ENCODE data around the gene LRCH1.

- TF ChIP-seq CTCF (conservative IDR thresholded peaks at IDR 0.05; ENCODE audit: low read depth, low read length), result no peak
- TF ChIP-seq POLR2A (IDR thresholded peaks at IDR 0.05; ENCODE audit: low read depth, low read length), result no peak
- TF ChIP-seq SMC3 (IDR thresholded peaks at IDR 0.05; ENCODE audit: low read depth, low read length), result no peak
- TF ChIP-seq MAZ (IDR thresholded peaks at IDR 0.05; ENCODE audit: borderline replicate concordance, low read depth, low read length), result no peak
Measured at GRCh38 chr13:46609052-46609451, 56.1 kb downstream of the LRCH1 start.
